OCI-LY7 (cell line): Measurements from ENCODE around the gene GLYATL1B. TPM values are rescaled to one million over a fixed set of nuclear protein-coding genes. Genes with fewer than 3 reads are reported as not detected.
"Not testable (repeated sequence)": the region's sequence is repeated elsewhere in the genome, so short reads cannot be mapped to it uniquely, and the experiment has no call there.

Source experiments
- Bru-seq: library from RNA; stranded (reverse); fragments of 400-500 nt; gene quantifications from one replicate; lab custom pipeline; 2021; lab: Mats Ljungman, UMichigan
- BruChase-seq, 2 experiments: library from RNA; stranded (reverse); fragments of 400-500 nt; gene quantifications; one replicate each; lab custom pipeline; 2021; lab: Mats Ljungman, UMichigan
- BruUV-seq: library from RNA; stranded (reverse); fragments of 400-500 nt; replicated peaks from 2 replicates; lab custom pipeline; 2021; lab: Mats Ljungman, UMichigan
- CTCF ChIA-PET: fragments of 300-600 bp; sonication (Branson Sonifier 250); formaldehyde crosslinking; loops from one replicate; lab custom pipeline; 2022; ENCODE audit warnings: antibody characterized with exemption; ENCODE audit not compliant: unreplicated experiment; lab: Charles Lee
- POLR2A ChIA-PET: fragments of 300-600 bp; sonication (Branson Sonifier 250); formaldehyde crosslinking; loops from one replicate; lab custom pipeline; 2022; ENCODE audit warnings: antibody characterized with exemption; lab: Charles Lee
- DNase-seq: peaks from one replicate; pipeline ENCODE4 v3.0.0-alpha.2; 2015; ENCODE audit warnings: low spot score
- H2AFZ ChIP-seq: fragments of 200-600 bp; sonication (generic), shearing (Covaris generic); 2 replicates; pipeline ENCODE4 v1.6.1; 2014; ENCODE audit warnings: mild to moderate bottlenecking, antibody characterized with exemption, low read length, moderate library complexity
- H3K27ac ChIP-seq: fragments of 200-600 bp; sonication (generic); 2 replicates; pipeline ENCODE4 v1.5.1; 2014; ENCODE audit warnings: mixed run types, low read depth, mild to moderate bottlenecking, moderate library complexity, low read length, inconsistent platforms; ENCODE audit not compliant: poor library complexity, severe bottlenecking
- H3K36me3 ChIP-seq: fragments of 200-600 bp; sonication (generic); 2 replicates; pipeline ENCODE4 v1.6.1; 2014; ENCODE audit warnings: mild to moderate bottlenecking, antibody characterized with exemption, low read length, moderate library complexity, mixed read lengths; ENCODE audit not compliant: insufficient read depth
- H3K4me1 ChIP-seq: fragments of 200-600 bp; sonication (generic); 2 replicates; pipeline ENCODE4 v1.5.1; 2014; ENCODE audit warnings: mild to moderate bottlenecking, low read length; ENCODE audit not compliant: insufficient read depth, poor library complexity, severe bottlenecking
- H3K4me2 ChIP-seq: fragments of 200-600 bp; sonication (generic); 2 replicates; pipeline ENCODE4 v1.6.1; 2014; ENCODE audit warnings: mild to moderate bottlenecking, low read length
- H3K4me3 ChIP-seq: fragments of 200-600 bp; sonication (generic); 2 replicates; pipeline ENCODE4 v1.5.1; 2014; ENCODE audit warnings: mild to moderate bottlenecking, low read depth, low read length; ENCODE audit not compliant: poor library complexity, severe bottlenecking
- H3K79me2 ChIP-seq: fragments of 200-600 bp; sonication (generic); 2 replicates; pipeline ENCODE4 v1.6.1; 2016; ENCODE audit warnings: low read depth, mild to moderate bottlenecking, low read length, moderate library complexity, mixed read lengths; ENCODE audit not compliant: insufficient read depth
- H3K9me2 ChIP-seq: fragments of 200-600 bp; sonication (generic); 2 replicates; pipeline ENCODE4 v1.6.1; 2016; ENCODE audit warnings: mild to moderate bottlenecking, low read length, mixed read lengths; ENCODE audit not compliant: insufficient read depth
- H3K9me3 ChIP-seq: fragments of 200-600 bp; sonication (generic); 2 replicates; pipeline ENCODE4 v1.6.1; 2014; ENCODE audit warnings: mild to moderate bottlenecking, mixed run types, low read length, mixed read lengths
- H4K20me1 ChIP-seq: fragments of 200-600 bp; sonication (generic); 2 replicates; pipeline ENCODE4 v1.6.1; 2014; ENCODE audit warnings: mild to moderate bottlenecking, antibody characterized with exemption, low read length, moderate library complexity, mixed read lengths; ENCODE audit not compliant: insufficient read depth
- CTCF ChIP-seq: fragments of 200-600 bp; sonication (generic); conservative IDR thresholded peaks from 2 replicates; pipeline ENCODE4 v1.5.1; 2014; ENCODE audit warnings: mild to moderate bottlenecking, antibody characterized with exemption, low read length, moderate library complexity, mixed read lengths
- EZH2phosphoT487 ChIP-seq: fragments of 200-600 bp; sonication (generic); IDR thresholded peaks from 2 replicates; pipeline ENCODE4 v1.6.1; 2018; ENCODE audit warnings: low read depth, borderline replicate concordance, mild to moderate bottlenecking, mixed run types, antibody characterized with exemption, low read length, moderate library complexity, mixed read lengths
- intact Hi-C: fragments of 100-400 bp; cut with micrococcal nuclease; formaldehyde crosslinking; loops from one replicate; pipeline ENCODE4 v1.10.0; 2022; ENCODE audit not compliant: unreplicated experiment
- long read RNA-seq: library from polyadenylated mRNA; stranded (forward); transcript quantifications from one replicate; pipeline ENCODE4 v2.0.0, GENCODE V29; 2022
- total RNA-seq, 2 experiments: library from RNA; depleted of rRNA in 1 of 2; stranded (reverse); fragments of >200 nt in 1 of 2; shearing (Covaris generic) in 1 of 2; gene quantifications; 2 replicates each; pipeline ENCODE4 v1.2.3, GENCODE V29; 2014 to 2022

GLYATL1B gene
- total RNA-seq (2014; rRNA removed; shearing (Covaris generic)) (0.59 TPM in 1 of 2 replicates, not detected in the other), total RNA-seq (2022) (not detected in 2 replicates), Bru-seq, nascent RNA (percentile 26 among the genes with signal in this experiment), BruChase-seq, experiment 1, labeled RNA remaining after a 6-hour chase (percentile 11 among the genes with signal in this experiment), BruChase-seq, experiment 2, labeled RNA remaining after a 2-hour chase (percentile 18 among the genes with signal in this experiment)
- long read RNA-seq, partial matches to known transcripts, result 0 of 1 reads
- long read RNA-seq, other reads (novel, unspliced or antisense), result 1 of 1 reads

GRCh38 chr11:59086007-59086406 is at the start of gene GLYATL1B:
Gene GLYATL1B (plus strand): TSS chr11:59086307. CDS start chr11:59086307, 0 bp downstream.
- H3K27ac ChIP-seq, H2AFZ ChIP-seq, CTCF ChIA-PET, H3K4me2 ChIP-seq, POLR2A ChIA-PET, intact Hi-C loops, H3K4me3 ChIP-seq, BruUV-seq, DNase-seq, H3K36me3 ChIP-seq, H3K9me3 ChIP-seq, H3K79me2 ChIP-seq, H3K9me2 ChIP-seq, H4K20me1 ChIP-seq: not testable (repeated sequence)
- H3K4me1 ChIP-seq, result peaks cover 51% of the 10 kb centered on the region

GRCh38 chr11:59036542-59036941 is 49.6 kb upstream of the GLYATL1B start:
- CTCF ChIA-PET, intact Hi-C loops: not testable (repeated sequence)
- POLR2A ChIA-PET, result interaction anchor here (1.7 kb wide), 1 partner anchor 9 kb away, joined by 6 read pairs; no protein-coding TSS in a partner anchor

GRCh38 chr11:59037434-59037833 is 48.7 kb upstream of the GLYATL1B start:
- H4K20me1 ChIP-seq, H2AFZ ChIP-seq, H3K4me2 ChIP-seq, H3K27ac ChIP-seq, H3K79me2 ChIP-seq, H3K9me2 ChIP-seq, CTCF ChIA-PET, H3K4me3 ChIP-seq, DNase-seq, H3K36me3 ChIP-seq, BruUV-seq, intact Hi-C loops, H3K9me3 ChIP-seq: not testable (repeated sequence)
- POLR2A ChIA-PET, result interaction anchor here (1.7 kb wide), 1 partner anchor 10 kb away, joined by 6 read pairs; no protein-coding TSS in a partner anchor
- peaks cover 14% of the 10 kb centered on the region for H3K4me1 ChIP-seq

More at GRCh38 chr11:59036542-59036941, 49.6 kb upstream of the GLYATL1B start:
- H3K36me3 ChIP-seq, H3K4me3 ChIP-seq, DNase-seq, H3K27ac ChIP-seq, H3K9me3 ChIP-seq, H3K4me2 ChIP-seq, H2AFZ ChIP-seq, H4K20me1 ChIP-seq, BruUV-seq, H3K9me2 ChIP-seq, H3K79me2 ChIP-seq: not testable (repeated sequence)
- peaks cover 14% of the 10 kb centered on the region for H3K4me1 ChIP-seq

- ChIA-PET POLR2A (no interaction called here), CTCF (no interaction called here)
- Histone ChIP-seq H3K4me2 (peak overlapping the region; percentile 22), H3K4me3 (no peak overlapping the region), H3K27ac (no peak overlapping the region), H3K9me3 (peaks cover 3% of the 10 kb centered on the region), H3K9me2 (no peaks in the 10 kb centered on the region), H3K4me1 (peaks cover 22% of the 10 kb centered on the region), H2AFZ (no peak overlapping the region), H3K79me2 (no peaks in the 10 kb centered on the region), H3K36me3 (no peaks in the 10 kb centered on the region), H4K20me1 (no peaks in the 10 kb centered on the region)
- no TSS peak for BruUV-seq
- peak; percentile 27 for DNase-seq
- intact Hi-C loops, result no loop called here
- TF ChIP-seq EZH2phosphoT487 (no peak), CTCF (no peak)
Observed at GRCh38 chr11:59040607-59041006, 45.5 kb upstream of the GLYATL1B start.

- H3K9me3 ChIP-seq, H4K20me1 ChIP-seq, H3K79me2 ChIP-seq, H3K27ac ChIP-seq, CTCF ChIA-PET, H3K36me3 ChIP-seq, H3K9me2 ChIP-seq, BruUV-seq, H3K4me3 ChIP-seq, H2AFZ ChIP-seq: not testable (repeated sequence)
- intact Hi-C loops, result loop anchor here (10.0 kb wide), 1 partner anchor 127 kb away; no protein-coding TSS in a partner anchor
- Histone ChIP-seq H3K4me2 (peak overlapping the region; percentile 63), H3K4me1 (peaks cover 44% of the 10 kb centered on the region)
- DNase-seq, result peak; percentile 69
- POLR2A ChIA-PET, result interaction anchor here (0.8 kb wide), 1 partner anchor 95 kb away, joined by 3 read pairs; no protein-coding TSS in a partner anchor
Observed at GRCh38 chr11:59051383-59051782, 34.7 kb upstream of the GLYATL1B start.
